NT2/D1 (cell line): Measurements from ENCODE around the gene PABPC4L.

Experiments
- SUZ12 ChIP-seq: IDR thresholded peaks from 2 replicates; pipeline ENCODE4 v1.6.1; 2011; ENCODE audit not compliant: insufficient read length, insufficient read depth; ENCODE audit errors: extremely low read depth
- YY1 ChIP-seq: IDR thresholded peaks from 2 replicates; pipeline ENCODE4 v1.6.1; 2011; ENCODE audit not compliant: insufficient read length, insufficient read depth
- ZNF274 ChIP-seq: IDR thresholded peaks from 2 replicates; pipeline ENCODE4 v1.6.1; 2011; ENCODE audit warnings: mild to moderate bottlenecking, low read depth, low read length

GRCh38 chr4:134201216-134202161 lies at the start of gene PABPC4L:
- TF ChIP-seq ZNF274 = no peak
- TF ChIP-seq YY1 = no peak
- no peak for TF ChIP-seq SUZ12
